Measurements from ENCODE around the gene CPE.

DNA sequence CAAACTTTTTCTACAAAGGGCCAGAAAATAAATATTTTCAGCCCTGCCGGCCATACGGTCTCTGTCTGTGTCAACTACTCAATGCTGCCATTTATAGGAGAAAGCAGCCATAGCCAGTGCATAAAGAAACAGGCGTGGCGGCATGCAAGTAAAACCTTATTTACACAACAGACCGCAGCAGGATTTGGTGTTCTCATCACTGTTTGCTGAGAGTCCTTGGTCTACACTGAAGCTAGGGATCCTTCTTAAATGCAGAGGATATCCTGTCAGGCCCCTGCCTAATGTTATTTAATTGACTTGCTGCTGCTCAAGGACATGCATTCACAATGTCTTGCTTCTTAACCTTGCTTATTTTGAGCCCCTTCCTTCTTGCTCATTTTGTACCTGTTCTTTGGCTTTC, 54.7 kb downstream of the CPE start:
- TF ChIP-seq, protein P1, sequence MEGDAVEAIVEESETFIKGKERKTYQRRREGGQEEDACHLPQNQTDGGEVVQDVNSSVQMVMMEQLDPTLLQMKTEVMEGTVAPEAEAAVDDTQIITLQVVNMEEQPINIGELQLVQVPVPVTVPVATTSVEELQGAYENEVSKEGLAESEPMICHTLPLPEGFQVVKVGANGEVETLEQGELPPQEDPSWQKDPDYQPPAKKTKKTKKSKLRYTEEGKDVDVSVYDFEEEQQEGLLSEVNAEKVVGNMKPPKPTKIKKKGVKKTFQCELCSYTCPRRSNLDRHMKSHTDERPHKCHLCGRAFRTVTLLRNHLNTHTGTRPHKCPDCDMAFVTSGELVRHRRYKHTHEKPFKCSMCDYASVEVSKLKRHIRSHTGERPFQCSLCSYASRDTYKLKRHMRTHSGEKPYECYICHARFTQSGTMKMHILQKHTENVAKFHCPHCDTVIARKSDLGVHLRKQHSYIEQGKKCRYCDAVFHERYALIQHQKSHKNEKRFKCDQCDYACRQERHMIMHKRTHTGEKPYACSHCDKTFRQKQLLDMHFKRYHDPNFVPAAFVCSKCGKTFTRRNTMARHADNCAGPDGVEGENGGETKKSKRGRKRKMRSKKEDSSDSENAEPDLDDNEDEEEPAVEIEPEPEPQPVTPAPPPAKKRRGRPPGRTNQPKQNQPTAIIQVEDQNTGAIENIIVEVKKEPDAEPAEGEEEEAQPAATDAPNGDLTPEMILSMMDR (IDR thresholded peaks at IDR 0.05): no peak
- TF ChIP-seq EZH2 (IDR thresholded peaks at IDR 0.05): no peak
